IPS-NIHi11 (cell line): Measurements from ENCODE around the gene PHYKPL.
"Not testable (repeated sequence)": the region's sequence is repeated elsewhere in the genome, so short reads cannot be mapped to it uniquely, and the experiment has no call there.

Experiments used
- DNase-seq: peaks from one replicate; pipeline ENCODE4 v3.0.0; 2012; ENCODE audit warnings: mixed read lengths, low spot score

PHYKPL gene

DNA sequence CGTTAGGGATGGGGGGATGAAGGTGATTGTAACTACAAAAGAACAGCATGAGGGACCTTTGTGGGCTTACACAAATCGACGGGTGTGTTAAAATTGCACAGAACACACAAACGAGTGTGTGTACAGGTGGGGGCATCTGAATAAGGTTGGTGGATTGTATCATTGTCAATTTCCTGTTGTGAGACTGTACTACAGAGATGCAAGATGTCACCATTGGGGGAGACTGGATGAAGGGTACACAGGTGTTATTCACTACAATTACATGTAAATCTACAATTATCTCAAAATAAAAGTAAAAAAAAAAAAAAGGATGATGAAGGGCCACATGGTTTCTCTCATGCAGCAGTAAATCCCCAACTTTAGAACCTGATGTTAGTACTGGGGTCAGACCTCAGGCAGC, 31.4 kb upstream of the PHYKPL start:
- no peak for DNase-seq

DNA sequence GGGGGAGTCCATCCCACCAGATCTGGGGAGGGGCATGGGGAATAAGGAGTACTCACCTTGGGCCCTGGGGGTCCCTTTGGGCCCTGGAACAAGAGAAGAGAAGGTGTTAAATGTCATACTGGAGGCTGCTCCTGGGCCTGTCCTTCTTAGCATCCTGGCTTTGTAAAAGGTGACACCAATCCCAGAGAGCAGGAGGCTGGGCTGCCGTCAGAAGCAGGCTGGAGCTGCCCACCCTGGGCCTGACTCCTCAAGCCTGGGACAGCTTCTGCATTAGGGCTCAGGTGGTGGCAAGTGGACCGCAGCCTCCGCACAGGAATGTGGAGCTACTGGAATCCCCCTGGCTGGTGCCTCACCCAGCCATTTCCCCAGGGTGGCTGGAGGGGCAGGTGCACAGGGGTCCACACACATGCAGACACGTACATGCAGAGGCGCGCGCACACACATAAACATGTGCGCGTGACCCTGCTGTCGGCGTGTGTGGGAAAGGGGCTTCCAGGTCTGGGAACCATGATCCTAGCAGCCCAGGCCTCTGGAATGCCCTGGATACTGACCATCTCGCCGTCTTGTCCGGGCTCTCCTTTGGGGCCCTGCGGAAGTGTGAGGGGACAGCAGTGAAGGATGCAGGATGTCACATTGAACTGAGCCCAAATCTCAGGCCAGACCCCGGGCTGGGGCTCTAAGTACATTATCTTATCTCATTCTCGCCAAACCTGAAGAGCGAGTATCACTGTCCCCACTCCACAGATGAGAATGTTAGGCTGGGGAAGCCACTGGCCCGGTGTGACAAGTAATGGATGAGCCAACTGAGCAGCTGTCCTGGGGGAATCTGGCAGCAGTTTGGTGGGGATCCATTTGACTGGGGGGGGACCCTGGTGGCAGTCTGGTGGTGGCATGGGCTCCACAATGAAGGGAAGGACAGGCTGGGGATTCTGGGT, 29.3 kb upstream of the PHYKPL start:
- no peak for DNase-seq

DNA sequence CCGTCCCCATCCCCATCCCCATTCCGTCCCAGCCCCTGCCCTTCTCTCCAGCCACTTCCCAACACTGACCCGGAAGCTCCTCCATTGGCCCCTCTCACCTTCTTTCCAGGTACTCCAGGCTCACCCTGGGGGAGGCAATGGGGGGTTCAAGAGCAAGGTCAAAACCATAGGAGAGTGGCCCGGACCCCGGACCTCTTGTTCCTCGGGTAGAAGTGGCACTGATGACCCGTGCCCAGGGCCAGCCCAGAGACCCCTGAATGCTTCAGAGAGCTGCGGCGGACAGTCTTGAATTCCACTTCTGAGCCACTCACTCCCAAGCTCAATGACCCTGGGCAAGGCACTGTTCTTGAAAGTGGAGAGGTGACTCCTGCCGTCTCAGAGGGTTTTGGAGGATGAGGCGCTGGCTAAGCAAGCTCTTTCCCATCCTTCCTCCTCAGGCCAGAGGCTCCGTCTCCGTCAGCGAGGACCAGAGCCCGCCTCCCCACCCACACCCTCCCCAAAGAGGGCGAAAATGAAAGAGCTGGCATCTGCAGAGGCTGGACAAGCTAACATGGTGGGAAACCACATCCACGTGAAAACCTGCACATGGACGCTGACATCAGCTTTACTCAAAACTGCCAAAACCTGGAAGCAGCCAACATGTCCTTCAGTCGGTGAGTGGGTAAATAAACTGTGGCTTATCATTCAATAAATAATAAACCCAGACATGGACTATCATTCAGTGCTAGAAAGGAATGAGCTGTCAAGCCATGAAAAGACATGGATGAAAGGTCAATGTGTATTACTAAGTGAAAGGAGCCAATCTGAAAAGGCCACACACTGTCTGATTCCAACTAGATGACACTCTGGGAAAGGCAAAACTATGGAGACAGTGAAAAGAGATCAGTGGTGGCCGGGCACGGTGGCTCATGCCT, 27.3 kb upstream of the PHYKPL start:
- DNase-seq: no peak

DNA sequence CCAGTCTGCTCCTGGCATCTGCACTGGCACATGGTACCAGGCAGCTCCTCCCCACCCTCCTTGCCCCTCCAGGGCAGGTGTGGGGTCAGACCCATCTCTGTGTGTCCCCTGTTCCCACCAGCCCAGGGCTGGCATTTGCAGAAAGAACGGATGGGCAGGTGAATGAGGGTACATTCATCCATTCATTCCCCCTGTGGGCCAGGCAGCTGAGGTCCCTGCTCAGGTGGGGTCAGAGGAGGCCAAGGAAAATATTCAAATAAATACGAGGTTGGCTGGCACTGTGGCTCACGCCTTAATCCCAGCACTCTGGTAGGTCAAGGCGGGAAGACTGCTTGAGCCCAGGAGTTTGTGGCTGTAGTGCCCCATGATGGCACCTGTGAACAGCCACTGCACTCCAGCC, 25.0 kb upstream of the PHYKPL start:
- no peak for DNase-seq

DNA sequence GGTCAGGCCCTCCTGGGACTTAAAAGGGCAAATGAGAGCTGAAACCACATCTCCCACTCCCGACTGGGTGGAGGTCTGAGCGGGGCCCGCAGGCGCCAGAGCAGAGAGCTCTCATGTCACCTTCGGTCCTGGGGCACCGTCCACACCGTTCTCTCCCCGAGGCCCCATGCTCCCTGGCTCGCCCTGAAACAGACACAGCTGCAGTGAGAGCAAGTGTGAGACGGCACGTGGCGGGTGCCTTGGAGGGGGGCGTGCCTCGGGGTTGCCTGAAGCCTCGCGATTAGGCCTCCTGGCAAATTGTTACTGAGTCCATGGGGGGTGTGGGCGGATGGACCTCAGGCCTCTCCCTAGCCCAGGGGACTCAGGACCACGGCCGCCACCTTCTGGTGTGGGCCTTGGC, 24.1 kb upstream of the PHYKPL start:
- DNase-seq: no peak

DNA sequence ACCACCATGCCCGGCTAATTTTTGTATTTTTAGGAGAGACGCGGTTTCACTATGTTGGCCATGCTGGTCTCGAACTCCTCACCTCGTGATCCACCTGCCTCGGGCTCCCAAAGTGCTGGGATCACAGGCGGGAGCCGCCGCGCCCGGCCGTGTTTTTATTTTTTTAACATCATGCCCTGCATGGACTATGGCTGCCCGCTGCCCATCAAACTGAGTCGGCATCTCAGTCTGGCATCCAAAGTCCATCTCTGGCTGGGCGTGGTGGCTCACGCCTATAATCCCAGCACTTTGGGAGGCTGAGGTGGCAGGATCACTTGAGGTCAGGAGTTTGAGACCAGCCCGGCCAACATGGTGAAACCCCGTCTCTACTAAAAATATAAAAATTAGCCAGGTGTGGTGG, 21.0 kb upstream of the PHYKPL start:
- not testable (repeated sequence) for DNase-seq

DNA sequence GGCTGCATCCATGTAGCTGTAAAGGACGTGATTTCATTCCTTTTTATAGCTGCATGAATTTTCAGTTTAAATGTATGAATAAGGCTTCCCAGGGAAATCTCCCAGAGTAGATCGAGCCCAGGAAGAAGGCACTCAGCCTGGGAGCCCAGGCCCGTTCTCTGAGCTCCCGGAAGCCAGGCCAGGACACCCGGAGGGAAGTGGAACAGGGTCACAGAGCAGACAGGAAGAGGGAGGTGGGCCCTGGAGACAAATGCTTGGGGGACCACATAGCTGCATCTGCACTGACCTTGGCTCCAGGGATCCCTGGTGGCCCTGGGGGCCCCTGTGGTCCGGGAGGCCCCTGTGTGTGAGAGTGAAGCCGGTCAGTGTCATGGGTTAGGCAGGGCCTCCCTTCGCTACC, 19.7 kb upstream of the PHYKPL start:
- DNase-seq: no peak

DNA sequence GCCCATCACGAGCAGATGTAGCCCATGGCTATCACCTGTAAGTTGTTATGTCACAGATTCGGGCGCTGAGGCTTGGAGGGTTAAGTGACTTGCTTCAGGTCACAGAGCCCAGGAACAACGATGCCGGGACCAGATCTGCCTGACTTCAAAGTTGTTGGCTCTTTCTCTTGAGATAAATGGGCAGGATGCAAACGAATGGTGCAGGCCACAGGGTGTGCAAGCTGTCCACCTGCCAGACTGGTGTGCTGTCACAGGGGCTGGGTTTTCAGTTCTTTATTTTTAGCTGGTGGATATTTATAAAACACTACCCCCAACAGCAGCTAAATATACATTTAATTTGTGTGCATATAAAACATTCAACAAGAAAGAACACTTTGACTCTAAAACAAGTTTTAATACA, 17.7 kb upstream of the PHYKPL start:
- DNase-seq: no peak

DNA sequence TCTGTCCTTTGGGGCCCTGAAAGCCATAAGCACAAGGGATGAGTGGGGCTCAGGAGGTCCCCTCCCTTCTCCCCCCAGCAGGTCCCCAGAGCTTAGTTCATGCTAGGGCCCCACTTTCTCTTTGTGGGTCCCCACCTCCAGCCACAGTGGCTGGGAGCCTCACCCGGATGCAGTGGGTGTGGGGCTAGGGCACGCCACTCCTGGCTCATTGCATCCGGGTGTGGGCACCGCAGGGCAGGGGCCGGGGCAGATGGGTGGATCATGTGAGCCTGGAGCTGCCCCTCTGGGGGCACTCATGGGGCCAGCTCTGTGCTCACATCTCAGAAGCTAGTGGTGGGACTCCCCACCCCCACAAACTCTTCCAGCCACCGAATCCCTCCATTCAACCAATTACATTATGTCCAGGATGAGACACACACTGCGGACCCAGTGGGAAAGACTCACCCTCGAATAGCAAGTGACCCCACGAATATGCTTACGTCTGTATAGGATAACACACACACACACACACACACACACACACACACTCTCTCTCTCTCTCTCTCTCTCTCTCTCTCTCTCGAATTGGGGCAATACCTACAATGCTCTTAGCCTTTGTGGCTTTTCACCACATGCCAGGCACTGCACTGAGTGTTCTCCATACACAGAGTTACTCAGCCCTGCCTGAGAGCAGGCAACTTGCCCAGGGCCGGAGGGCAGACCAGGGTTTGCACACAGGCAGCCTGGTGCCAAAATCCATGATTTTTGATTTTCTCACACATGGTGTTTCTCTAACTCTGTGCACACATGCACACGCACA, 16.8 kb upstream of the PHYKPL start:
- DNase-seq: no peak

DNA sequence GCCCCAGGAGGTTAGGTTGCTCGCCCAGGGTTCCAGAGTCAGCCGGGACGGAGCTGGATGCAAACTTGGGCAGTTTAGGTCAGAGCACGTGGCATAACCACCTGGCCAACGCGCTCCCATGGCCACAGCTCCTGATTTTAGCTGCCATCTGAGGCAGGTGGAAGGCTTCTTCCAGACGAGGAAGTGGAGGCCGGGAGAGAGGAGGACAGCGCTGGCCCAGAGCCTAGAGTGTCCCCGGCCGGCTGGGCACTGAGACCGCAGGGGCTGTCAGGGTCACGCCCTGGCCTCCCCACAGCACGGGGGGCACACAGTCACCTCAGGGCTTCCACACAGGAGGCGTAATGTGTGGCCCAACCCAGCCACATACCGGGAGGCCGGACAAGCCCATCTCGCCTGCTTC, 16.1 kb upstream of the PHYKPL start:
- no peak for DNase-seq

DNA sequence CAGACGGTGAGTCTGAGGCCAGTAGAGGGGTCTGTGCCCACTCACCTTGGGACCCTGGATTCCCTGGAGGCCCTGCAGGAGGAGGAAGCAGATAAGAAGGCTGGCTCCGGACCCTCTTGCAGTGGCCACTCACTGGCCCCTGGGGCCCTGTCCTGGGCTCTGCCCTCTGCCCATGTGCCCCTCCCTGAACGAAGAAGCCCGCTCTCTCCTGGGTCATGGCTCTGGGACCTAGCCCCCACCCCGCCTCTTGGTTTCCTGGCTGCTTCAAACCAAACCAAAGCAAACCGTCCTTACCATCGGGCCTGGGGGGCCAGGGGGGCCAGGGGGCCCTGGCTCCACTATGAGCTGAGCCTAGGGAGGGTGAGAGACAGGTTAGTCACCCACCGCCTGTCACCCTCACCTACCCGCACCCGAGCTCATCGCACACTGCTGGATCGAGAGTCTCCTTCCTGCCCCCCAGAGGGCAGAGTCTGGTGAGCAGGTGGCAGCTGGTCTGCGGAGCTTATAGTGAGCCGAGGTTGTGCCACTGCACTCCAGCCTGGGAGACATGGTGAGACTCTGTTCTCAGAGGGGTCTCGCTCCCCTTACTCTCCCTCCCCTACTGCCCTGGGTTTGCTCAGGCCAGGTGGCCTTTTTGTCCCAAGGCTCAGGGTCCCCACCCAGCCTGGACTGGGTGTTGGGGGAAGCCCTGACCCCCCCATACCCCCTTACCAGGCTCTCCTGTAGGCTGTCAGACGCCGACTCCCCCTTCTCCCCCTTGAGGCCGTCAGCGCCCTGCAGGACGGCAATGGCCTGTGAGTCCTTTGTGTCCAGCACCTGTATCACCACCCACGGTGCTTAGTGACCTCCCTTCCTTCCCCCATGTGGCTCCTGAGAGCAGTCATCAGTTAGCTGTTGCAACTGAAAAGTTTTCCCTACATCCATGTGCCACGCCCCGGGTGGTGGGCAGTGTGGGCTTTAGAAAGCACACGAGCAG, 15.2 kb upstream of the PHYKPL start:
- DNase-seq: no peak

DNA sequence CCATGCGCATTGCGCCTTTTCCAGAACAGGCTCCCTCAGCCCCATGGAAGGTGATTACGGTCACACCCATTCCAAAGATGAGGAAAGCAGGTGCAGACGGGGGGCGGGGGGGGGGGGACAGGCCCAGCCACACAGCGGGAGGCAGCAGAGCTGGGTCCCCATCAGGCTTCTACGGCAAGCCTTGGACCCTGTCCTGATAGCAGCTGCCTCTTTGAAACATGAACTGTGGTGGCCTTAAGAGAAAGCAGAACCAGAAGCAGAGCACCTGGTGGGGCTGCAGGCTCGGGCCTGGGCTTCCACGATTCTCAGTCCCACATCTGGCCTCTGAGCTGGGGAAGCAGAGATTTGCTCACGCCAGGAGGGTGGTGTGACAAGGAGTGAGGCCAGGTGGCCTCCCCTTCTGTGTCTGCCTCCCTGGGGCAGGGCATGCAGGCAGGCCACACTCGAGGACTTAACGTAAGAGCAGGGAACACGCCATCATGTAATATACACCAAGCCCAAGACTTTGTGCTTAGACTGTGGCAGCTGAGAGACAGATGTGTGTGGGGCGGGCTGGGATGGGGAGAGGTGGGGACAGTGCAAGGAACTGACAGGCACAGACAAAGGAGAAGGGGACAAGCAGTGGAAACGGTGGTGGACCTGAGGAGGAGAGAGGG, 14.2 kb upstream of the PHYKPL start:
- no peak for DNase-seq

DNA sequence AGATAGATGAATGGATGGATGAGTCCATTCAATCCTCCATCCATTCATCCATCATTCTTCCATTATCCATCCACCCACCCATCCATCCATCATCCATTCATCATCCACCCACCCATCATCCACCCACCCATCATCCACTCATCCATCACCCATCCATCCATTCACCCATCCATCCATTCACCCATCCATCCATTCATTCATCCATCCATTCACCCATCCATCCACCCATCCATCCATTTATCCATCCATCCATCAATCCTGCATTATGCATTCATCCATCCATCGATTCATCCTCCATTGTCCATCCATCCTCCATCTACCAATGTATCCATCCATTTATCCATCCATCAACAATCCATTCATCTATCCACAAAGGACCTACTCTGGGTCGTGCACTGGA, 12.8 kb upstream of the PHYKPL start:
- no peak for DNase-seq

DNA sequence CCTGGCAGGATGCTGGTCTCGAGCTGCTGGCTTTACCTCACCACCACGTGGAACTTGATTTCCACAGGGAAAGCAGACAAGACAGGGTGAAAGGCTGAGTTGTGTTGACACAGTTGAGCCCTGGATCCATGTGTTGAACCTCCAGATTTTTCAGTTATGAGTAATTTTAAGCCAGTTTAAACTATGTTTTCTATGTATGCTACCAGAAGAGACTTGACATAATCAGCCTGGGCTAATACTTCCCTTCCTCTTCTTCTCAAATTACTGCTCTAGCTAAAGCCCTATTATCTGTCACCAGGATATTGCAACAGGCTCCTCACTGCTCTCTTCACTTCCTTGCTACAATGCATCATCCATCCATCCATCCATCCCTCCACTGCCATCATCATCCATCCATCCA, 12.0 kb upstream of the PHYKPL start:
- no peak for DNase-seq

DNA sequence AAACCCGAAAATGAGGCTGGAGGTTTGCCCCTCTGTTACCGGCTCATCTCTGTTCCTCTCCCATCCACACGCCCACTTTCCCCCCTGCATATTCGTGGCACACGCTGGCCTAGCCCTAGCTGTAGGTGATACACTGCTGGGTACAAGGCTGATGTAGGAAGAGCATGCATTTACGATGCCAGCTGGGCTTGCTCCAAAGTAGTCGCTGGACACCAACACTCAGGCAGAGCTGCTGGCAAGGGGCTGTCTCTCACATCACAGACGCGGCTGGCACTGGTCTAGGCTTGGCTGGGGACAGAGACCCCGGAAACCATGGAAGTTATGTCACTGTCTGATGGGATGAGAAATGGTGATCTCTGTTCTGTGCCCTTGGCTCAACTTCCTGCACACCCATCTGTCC, 9.8 kb upstream of the PHYKPL start:
- no peak for DNase-seq

DNA sequence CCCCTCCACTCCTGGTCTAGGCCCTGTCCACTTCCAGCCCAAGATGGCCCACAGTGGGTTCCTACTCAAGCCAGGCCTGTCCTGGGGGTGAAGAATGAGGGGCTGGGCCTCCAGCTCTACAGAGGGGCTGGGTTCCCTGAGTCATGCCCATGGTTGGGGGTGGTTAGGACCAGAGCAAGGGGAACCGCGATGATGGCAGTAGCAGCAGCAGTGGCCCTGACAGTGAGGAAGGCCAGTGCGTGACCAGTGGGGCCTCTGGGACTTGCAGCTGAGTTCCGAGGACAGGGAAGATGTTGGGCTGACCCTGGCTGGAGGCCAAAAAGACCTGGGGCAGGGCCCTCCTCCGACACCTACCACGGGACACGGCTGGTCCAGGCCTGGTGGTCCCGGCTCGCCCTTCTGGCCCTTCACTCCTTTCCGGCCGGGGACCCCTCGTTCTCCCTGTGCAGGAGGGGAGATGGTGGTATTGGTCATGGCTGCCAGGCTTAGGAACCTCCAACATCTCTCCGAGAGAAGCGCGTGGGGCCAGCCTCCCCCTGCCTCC, 9.2 kb upstream of the PHYKPL start:
- DNase-seq: no peak

DNA sequence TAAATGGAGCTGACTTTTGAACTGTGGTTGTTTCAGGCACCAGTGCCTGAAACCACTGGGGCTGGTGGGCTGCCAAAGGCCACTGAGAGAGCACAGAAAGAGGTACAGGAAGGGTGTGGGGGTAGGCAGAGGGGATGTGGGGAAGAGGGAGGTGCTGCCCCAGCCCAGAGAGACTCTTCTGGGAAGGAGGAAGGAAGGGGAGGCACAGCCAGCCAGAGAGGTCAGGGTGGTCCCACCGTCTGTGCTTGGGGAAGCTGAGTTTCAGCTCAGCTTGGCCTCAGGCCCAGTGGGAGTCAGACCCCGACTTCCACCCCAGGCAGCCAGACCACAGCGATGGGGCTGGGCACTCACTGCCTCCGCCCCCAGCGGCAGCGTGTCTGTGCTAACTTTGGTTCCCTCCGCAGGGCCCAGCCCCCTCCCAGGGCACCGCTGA, 8.6 kb upstream of the PHYKPL start:
- DNase-seq: no peak

DNA sequence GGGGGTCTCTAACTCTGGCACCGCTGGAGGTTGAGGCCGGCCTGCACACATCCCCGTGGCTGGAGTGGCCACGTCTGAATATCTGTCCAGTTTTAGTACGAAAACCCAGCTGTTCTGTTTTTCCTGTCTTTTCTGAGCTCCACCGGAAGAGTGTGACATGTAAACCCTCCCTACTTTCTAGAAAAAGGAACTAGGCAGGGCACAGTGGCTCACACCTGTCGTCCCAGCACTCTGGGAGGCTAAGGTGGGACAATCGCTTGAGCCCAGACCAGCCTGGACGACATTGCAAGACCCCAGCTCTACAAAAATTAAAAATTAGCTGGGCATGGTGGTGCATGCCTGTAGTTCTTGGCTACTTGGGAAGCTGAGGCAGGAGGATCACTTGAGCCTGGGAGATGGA, 8.2 kb upstream of the PHYKPL start:
- no peak for DNase-seq

DNA sequence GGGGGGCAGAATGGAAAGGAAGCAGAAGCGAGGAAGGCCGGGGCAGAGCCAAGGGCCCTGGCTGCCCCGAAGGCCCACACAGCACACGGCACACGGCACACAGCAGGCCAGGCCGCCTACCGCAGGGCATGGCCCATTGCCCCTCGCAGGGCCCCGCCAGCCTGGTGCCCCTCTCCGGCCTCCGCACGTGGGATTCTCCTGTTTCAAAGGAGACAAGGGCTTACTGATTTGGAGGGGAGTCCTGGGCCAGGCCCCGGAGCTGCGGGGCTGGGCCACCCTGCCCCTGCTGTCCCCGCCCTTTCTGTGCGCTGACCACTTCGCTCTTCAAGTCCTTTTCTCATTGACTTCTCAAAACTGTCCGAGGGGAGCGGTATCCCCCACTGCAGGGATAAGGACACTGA, 7.7 kb upstream of the PHYKPL start:
- no peak for DNase-seq

DNA sequence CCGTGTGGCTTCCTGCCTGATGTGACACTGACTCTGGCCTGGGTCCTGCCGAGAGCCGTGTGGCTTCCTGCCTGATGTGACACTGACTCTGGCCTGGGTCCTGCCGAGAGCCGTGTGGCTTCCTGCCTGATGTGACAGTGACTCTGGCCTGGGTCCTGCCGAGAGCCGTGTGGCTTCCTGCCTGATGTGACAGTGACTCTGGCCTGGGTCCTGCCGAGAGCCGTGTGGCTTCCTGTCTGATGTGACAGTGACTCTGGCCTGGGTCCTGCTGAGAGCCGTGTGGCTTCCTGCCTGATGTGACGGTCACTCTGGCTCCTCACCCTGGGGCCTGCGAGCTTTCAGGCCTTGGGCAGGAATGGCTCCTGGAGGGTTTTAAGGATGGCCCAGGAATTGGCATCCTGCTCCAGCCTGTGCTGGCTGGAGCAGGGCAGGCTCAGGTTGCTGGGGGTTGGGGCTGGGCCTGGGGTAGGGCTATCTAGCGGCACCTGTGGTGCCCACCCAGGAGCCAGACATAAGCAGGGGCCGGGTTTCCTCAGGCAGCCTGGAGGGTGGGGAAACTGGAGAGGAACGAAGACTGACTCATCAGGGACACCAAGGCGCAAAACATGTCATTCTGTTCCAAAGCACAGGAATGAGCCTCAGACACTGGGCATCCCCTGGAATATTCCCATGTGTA, 7.2 kb upstream of the PHYKPL start:
- not testable (repeated sequence) for DNase-seq
